GM20000 (cell line): ENCODE measurements around the gene EIF2B2.
A peak's percentile ranks its signal among the peaks of the same experiment; 100 is the strongest.

Experiments
- DNase-seq: peaks from one replicate; pipeline ENCODE4 v3.0.0; 2012; ENCODE audit warnings: low spot score
- TF ChIP-seq, protein P1 (sequence below): IDR thresholded peaks from 2 replicates; pipeline ENCODE4 v1.5.1; 2012; ENCODE audit warnings: mild to moderate bottlenecking, control low read depth; ENCODE audit errors: extremely low read depth, missing control alignments

Gene EIF2B2

DNA sequence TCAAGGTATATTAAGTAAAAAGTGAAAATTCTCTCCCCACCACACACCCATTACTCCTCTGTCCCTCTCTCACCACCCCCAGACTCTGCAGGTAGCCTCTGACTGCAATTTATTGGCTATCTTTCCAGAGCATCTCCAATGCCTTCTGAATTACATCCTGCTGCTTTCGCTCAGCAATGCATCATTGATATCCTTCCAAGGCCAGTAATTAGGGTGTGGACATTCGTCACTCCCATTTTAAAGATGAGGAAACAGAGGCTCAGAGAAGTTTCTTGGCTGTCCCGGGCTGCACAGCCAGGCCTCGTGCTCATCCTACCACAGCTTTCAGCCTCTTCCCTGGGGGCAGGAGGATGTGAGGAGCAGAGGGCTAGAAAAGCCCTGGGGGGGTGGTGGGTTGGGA, 23.7 kb upstream of the EIF2B2 start:
- no peak for DNase-seq

DNA sequence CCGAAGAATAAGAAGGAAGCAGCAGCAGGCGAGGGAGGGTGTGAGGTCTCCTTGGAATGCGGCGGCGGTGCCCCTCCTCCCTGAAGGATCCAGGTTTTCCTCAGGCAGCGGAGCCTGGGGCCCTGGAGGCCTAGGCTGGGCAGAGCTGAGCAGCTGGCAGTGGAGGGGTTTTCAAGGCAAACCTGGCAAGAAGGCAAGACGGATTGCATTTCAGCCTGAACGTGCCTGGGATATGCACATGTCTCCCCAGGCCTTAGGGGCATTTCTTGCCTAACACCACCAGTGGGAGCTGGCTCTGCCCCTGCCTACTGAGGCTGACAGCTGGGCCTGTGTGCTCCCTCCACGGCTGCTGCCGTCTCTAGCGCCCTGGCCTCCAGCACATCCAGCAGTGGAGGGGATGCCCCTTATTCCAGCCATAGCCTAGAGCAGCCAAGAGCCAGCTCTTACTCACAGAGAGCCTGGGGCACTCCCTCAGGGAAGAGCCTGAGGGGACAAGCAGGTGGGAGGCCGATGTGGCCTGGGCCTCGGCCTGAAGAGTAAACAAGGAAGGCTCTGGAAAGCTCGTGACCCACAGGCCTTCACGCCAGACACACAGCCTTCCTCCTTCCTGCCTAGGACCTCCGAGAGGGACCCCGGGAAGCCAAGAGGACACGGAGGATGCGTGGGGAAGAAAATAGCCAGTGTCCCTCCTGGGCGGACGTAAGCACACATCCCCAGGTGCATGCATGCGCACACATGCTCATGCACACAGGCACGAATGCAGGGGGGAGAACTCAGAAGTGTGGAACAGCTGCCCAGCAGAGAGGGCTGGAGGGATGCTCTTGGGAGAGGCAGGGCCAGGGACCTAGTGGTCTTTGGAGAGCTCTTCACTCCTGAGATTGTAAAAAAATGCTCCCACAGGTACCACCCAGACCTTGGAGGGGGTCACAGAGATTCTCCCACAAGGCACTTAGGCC, 23.0 kb upstream of the EIF2B2 start:
- no peak for DNase-seq
- TF ChIP-seq, protein P1, sequence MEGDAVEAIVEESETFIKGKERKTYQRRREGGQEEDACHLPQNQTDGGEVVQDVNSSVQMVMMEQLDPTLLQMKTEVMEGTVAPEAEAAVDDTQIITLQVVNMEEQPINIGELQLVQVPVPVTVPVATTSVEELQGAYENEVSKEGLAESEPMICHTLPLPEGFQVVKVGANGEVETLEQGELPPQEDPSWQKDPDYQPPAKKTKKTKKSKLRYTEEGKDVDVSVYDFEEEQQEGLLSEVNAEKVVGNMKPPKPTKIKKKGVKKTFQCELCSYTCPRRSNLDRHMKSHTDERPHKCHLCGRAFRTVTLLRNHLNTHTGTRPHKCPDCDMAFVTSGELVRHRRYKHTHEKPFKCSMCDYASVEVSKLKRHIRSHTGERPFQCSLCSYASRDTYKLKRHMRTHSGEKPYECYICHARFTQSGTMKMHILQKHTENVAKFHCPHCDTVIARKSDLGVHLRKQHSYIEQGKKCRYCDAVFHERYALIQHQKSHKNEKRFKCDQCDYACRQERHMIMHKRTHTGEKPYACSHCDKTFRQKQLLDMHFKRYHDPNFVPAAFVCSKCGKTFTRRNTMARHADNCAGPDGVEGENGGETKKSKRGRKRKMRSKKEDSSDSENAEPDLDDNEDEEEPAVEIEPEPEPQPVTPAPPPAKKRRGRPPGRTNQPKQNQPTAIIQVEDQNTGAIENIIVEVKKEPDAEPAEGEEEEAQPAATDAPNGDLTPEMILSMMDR: no peak

More for the DNA sequence above, 23.7 kb upstream of the EIF2B2 start:
- TF ChIP-seq, protein P1: no peak

DNA sequence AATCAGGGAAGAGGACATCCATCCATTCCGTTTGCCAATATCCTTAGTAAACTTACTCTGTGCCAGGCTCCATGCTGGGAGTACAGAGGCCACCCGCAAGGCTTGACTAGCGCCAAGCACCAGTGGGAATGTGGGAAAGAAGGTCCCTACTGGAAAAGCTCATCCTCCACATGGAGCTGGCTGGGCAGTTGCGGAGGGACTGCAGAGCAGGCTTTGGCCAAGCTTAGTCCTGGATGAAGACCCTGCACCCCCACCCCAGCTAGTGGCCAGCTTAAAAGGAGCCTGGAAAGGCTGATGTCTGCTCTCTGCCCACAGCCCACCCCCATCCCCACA, 22.4 kb upstream of the EIF2B2 start:
- TF ChIP-seq, protein P1: no peak
- DNase-seq: no peak

DNA sequence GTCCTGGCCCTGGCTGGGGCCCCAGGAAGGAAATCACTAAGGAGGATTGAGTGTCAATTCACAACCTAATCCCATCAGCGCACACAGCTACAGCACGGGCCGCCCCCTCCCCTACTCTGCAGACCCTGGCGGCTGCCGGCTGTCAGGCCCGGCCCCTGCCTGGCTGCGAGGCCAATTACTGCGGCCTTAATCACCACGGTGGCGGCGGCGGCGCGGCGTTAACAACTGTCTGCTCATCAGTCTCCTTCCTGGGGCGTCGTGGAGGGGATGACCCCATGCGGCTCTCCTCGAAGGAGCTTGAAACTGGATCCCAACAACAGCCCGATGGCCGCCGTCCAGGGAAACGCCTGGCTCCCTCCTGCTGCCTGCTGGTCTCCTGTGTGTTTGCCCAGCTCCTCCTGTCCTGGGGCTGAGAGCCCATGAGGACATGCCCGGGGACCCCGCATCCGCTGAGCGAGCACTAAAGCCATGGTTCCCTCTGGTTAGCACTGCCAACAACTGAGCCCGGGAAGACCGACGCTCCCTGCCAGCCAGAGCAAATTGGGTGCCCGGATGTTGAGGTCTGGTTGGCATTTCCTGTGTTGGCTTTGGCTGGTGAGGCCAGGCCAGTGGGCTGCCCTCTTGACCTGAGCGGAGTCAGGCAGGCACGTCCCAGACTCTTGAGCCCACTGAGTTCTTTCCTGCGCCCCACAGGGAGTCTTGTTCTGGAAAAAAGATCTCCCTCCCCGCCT, 21.8 kb upstream of the EIF2B2 start:
- TF ChIP-seq, protein P1: no peak

DNA sequence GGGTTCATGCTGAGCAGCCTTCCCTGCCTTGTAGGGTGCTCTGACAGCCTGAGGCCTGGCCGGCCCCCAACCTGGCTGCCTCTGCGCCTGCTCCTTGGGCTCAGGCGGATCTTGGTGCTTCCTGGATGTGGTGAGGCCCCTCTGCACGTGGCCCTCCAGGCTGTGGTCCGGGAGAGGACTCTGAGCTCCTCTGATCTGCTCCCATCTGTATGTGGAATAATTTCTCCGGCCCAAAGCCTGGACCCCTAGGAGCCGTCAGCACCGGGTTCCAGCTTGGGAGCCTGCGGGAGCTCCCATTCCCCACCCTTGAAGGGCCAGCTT, 21.3 kb upstream of the EIF2B2 start:
- DNase-seq: no peak
- TF ChIP-seq, protein P1: no peak

More for the DNA sequence above, 21.8 kb upstream of the EIF2B2 start:
- DNase-seq: no peak

DNA sequence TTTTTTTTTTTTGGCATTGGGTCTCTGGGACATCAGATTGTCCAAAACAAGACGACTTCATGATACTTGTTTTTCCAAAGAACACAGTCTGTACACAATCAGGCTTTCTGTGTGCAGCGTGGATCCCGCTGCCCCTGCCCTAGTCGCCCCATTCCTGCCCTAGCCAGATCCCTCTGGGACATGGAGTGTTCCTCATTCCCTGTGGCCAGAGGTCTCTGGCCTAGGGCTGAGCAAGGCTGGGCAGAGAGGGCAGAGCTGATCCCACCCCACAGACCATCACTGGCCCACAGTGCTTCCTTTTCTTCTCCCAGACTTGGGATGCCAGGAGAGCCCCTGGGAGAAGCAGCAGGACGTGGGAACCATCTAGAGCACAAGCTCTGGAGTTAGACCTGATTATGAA, 20.9 kb upstream of the EIF2B2 start:
- TF ChIP-seq, protein P1: no peak
- no peak for DNase-seq

DNA sequence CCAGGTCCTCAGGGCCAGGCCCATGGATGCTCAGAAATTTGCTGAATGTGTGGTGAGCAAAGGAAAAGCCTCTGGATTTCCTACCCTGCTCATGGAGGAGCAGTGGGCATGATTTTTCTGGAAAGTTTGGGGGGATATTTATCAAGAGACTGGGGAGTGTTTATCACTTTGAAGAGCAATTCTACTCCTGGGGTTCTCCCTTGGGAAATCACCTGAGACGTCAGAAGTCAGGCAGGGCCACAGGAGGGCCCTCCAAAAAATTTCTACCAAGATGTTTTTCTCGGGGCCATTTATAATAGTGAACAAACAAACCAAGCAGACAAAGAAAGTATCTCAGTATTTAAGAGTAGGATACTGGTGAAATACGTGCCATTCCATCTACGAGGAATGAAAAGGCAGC, 20.1 kb upstream of the EIF2B2 start:
- peak; percentile 57 for DNase-seq
- TF ChIP-seq, protein P1: no peak
